Measurements from ENCODE around the gene UTF1.

The UTF1 gene

GRCh38 chr10:133230044-133230361 is at the start of gene UTF1:
Gene UTF1 (plus strand): TSS chr10:133230217. CDS start chr10:133230289, 72 bp downstream.
- no peak for DNase-seq

GRCh38 chr10:133180965-133181639 is 48.9 kb upstream of the UTF1 start:
- DNase-seq, result no peak

GRCh38 chr10:133182190-133182589 is 47.8 kb upstream of the UTF1 start:
- no peak for DNase-seq

GRCh38 chr10:133182791-133183645 is 47.0 kb upstream of the UTF1 start:
- DNase-seq, result no peak

GRCh38 chr10:133183646-133184378 is 46.2 kb upstream of the UTF1 start:
- DNase-seq, result no peak

GRCh38 chr10:133184591-133185244 is 45.3 kb upstream of the UTF1 start:
- DNase-seq, result no peak

- DNase-seq, result no peak
These were observed 44.6 kb upstream of the UTF1 start for GRCh38 chr10:133185421-133185820.

- no peak for DNase-seq
These were observed 44.1 kb upstream of the UTF1 start for GRCh38 chr10:133185916-133186315.

- no peak for DNase-seq
These were observed 43.5 kb upstream of the UTF1 start for GRCh38 chr10:133186416-133187090.

GRCh38 chr10:133187091-133187905 is 42.7 kb upstream of the UTF1 start:
- no peak for DNase-seq

- DNase-seq, result no peak
These were observed 41.9 kb upstream of the UTF1 start for GRCh38 chr10:133187906-133188681.

- DNase-seq, result no peak
These were observed 40.8 kb upstream of the UTF1 start for GRCh38 chr10:133189256-133189655.

GRCh38 chr10:133189726-133190125 is 40.3 kb upstream of the UTF1 start:
- no peak for DNase-seq

GRCh38 chr10:133190225-133190624 is 39.8 kb upstream of the UTF1 start:
- DNase-seq, result no peak

GRCh38 chr10:133191651-133192050 is 38.4 kb upstream of the UTF1 start:
- no peak for DNase-seq

- DNase-seq, result no peak
These were observed 35.9 kb upstream of the UTF1 start for GRCh38 chr10:133194151-133194550.

GRCh38 chr10:133195096-133195495 is 34.9 kb upstream of the UTF1 start:
- no peak for DNase-seq

- DNase-seq, result no peak
These were observed 34.4 kb upstream of the UTF1 start for GRCh38 chr10:133195611-133196010.

- no peak for DNase-seq
These were observed 33.6 kb upstream of the UTF1 start for GRCh38 chr10:133196221-133196915.
